CD4-positive, alpha-beta T cell (primary cell): ENCODE results near the gene EPS15. TPM values are rescaled to one million over a fixed set of nuclear protein-coding genes. Genes with fewer than 3 reads are reported as not detected.
A peak's percentile ranks its signal among the peaks of the same experiment; 100 is the strongest.

Experiments
- ATAC-seq: fragments of 200-7000 bp; cut with Tn5 transposase; one replicate; pipeline ENCODE4 v1.10.0; 2022; ENCODE audit warnings: mild to moderate bottlenecking; ENCODE audit not compliant: poor library complexity
- CTCF ChIA-PET: fragments of 350-600 bp; sonication (Branson Sonifier 250); formaldehyde crosslinking; loops from one replicate; lab custom pipeline; 2021; ENCODE audit warnings: antibody characterized with exemption, inconsistent platforms; lab: Charles Lee
- POLR2A ChIA-PET: fragments of 350-600 bp; sonication (Branson Sonifier 250); formaldehyde crosslinking; loops from one replicate; lab custom pipeline; 2021; ENCODE audit warnings: antibody characterized with exemption, inconsistent platforms; lab: Charles Lee
- DNase-seq, 14 experiments: peaks; one replicate each; pipeline ENCODE4 v3.0.0-alpha.2; 2013 to 2020; ENCODE audit warnings: mixed read lengths in 2 of 14
- H3K27ac ChIP-seq, 2 donors: one replicate each; pipeline versions ENCODE4 v1.5.1 to v1.7.0; 2013; ENCODE audit warnings: low read length in 2 of 2, low read depth in 1 of 2, mild to moderate bottlenecking in 1 of 2
- H3K27me3 ChIP-seq, 2 experiments: 1 replicate in 1 of 2; 2 replicates in 1 of 2; pipeline versions ENCODE4 v1.6.1 to v1.7.0; 2013; ENCODE audit warnings: low read length in 2 of 2, control low read depth in 1 of 2, mild to moderate bottlenecking in 1 of 2, moderate library complexity in 1 of 2; ENCODE audit not compliant: insufficient read depth in 2 of 2, control insufficient read depth in 1 of 2
- H3K36me3 ChIP-seq: one replicate; pipeline ENCODE4 v1.6.1; 2013; ENCODE audit warnings: low read length, control low read depth; ENCODE audit not compliant: insufficient read depth
- H3K4me1 ChIP-seq: one replicate; pipeline ENCODE4 v1.6.1; 2013; ENCODE audit warnings: low read length, control low read depth; ENCODE audit not compliant: insufficient read depth
- H3K4me3 ChIP-seq: one replicate; pipeline ENCODE4 v1.5.1; 2013; ENCODE audit warnings: mild to moderate bottlenecking, low read length, moderate library complexity
- H3K9me3 ChIP-seq, 2 experiments: 1 replicate in 1 of 2; 2 replicates in 1 of 2; pipeline versions ENCODE4 v1.6.1 to v1.7.0; 2013; ENCODE audit warnings: low read length in 2 of 2, mild to moderate bottlenecking in 2 of 2, control low read depth in 1 of 2, moderate library complexity in 1 of 2; ENCODE audit not compliant: control insufficient read depth in 1 of 2, insufficient read depth in 1 of 2
- H3K27ac Mint-ChIP-seq: one replicate; pipeline ENCODE4 v1.8.0; 2020; ENCODE audit warnings: mixed read lengths
- H3K27me3 Mint-ChIP-seq: one replicate; pipeline ENCODE4 v1.8.0; 2021; ENCODE audit warnings: mixed read lengths
- H3K36me3 Mint-ChIP-seq: one replicate; pipeline ENCODE4 v1.8.0; 2021; ENCODE audit warnings: low read depth, mixed read lengths
- H3K4me1 Mint-ChIP-seq: one replicate; pipeline ENCODE4 v1.8.0; 2021; ENCODE audit warnings: low read depth, mixed read lengths
- H3K4me3 Mint-ChIP-seq: one replicate; pipeline ENCODE4 v1.8.0; 2020; ENCODE audit warnings: mild to moderate bottlenecking, mixed read lengths
- H3K9me3 Mint-ChIP-seq: one replicate; pipeline ENCODE4 v1.8.0; 2020; ENCODE audit warnings: mixed read lengths
- intact Hi-C, 2 experiments: fragments of 100-400 bp; cut with DNase I in 1 of 2; cut with micrococcal nuclease in 1 of 2; formaldehyde crosslinking; loops; one replicate each; pipeline versions ENCODE4 v1.15.1 to v1.9.0; 2023 to 2025; cut with DNase I, micrococcal nuclease
- total RNA-seq, 174 experiments: library from RNA in 2 of 174; stranded (reverse) in 2 of 174; gene quantifications; one replicate each; pipeline ENCODE4 v1.2.3 and lab custom pipeline; 2021 to 2026
- TF ChIP-seq, protein P1 (sequence below): fragments of 200-600 bp; IDR thresholded peaks from one replicate; pipeline ENCODE4 v1.8.0; 2022; ENCODE audit warnings: antibody characterized with exemption, mild to moderate bottlenecking

The EPS15 gene
- total RNA-seq, 2 experiments from 2014 or later, result 44.5 to 47.9 TPM

DNA sequence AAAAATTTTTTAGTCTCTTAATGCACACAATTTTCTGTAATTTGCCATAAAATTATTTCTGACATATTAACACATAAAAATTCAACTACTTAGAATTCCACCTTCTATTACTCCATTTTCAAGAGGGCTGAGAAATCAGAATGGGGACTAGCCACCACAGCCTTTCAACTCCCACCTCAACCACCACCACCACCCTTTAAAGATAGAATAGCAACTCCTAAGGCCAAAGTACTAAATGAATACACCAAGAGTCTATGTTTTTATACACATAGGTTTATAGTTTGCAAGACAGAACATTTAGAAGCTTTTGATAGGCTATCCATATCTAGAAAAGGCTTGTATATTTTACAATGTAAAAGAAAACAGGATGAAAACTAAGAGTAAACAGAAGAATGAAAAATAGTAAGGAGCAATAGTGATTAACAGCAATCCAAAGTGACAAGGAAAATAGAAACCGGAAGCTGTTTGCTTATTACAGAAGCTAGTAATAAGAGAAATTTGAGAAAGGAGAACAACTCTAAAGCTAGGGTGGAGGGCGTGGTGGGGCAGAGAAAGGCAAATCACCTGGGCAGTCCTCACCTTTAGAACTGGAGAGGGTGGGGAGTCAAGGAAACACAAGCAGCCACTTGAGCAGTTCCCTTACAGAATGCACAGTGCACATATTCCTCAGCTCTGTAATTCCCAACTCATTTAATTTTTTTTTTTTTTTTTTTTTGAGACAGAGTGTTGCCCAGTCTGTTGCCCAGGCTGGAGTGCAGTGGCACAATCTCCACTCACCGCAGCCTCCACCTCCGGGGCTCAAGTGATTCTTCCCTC lies 27.7 kb downstream of the EPS15 start:
- DNase-seq, result no peak
- Histone ChIP-seq H3K9me3 (no peaks in the 10 kb centered on the region), H3K36me3 (peaks cover 5% of the 10 kb centered on the region), H3K27ac (no peak overlapping the region), H3K4me1 (peaks cover 18% of the 10 kb centered on the region), H3K27me3 (no peaks in the 10 kb centered on the region), H3K4me3 (no peak overlapping the region)
- intact Hi-C loops, result no loop called here
- Mint-ChIP-seq H3K27ac (peak overlapping the region; percentile 4), H3K36me3 (peaks cover 12% of the 10 kb centered on the region), H3K27me3 (no peaks in the 10 kb centered on the region), H3K4me1 (peaks cover 67% of the 10 kb centered on the region), H3K9me3 (no peaks in the 10 kb centered on the region), H3K4me3 (no peak overlapping the region)
- TF ChIP-seq, protein P1, sequence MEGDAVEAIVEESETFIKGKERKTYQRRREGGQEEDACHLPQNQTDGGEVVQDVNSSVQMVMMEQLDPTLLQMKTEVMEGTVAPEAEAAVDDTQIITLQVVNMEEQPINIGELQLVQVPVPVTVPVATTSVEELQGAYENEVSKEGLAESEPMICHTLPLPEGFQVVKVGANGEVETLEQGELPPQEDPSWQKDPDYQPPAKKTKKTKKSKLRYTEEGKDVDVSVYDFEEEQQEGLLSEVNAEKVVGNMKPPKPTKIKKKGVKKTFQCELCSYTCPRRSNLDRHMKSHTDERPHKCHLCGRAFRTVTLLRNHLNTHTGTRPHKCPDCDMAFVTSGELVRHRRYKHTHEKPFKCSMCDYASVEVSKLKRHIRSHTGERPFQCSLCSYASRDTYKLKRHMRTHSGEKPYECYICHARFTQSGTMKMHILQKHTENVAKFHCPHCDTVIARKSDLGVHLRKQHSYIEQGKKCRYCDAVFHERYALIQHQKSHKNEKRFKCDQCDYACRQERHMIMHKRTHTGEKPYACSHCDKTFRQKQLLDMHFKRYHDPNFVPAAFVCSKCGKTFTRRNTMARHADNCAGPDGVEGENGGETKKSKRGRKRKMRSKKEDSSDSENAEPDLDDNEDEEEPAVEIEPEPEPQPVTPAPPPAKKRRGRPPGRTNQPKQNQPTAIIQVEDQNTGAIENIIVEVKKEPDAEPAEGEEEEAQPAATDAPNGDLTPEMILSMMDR, result no peak
- ChIA-PET POLR2A (interaction anchor here (0.9 kb wide), 1 partner anchor 28 kb away, joined by 3 read pairs; the partner anchor contains the start of gene EPS15), CTCF (no interaction called here)
- ATAC-seq, result no peak

DNA sequence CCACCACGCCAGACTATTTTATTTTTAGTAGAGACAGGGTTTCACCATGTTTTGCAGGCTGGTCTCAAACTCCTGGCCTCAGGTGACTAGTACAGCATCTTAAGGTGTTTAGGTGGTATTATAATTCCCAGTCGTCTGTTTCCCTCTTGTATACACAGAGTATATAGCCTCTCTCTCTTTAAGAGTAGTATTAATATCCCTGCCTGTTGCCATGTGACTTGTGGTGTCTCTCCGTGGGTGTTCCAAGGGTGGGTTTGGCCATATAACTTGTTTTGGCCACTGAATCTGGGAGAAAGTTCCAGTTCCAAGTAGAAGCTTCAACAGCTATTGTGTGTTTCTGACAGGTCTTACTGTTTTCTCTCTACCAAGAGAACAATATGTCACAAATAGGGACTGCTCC lies 29.6 kb downstream of the EPS15 start:
- Mint-ChIP-seq H3K36me3 (peaks cover 18% of the 10 kb centered on the region), H3K4me3 (no peak overlapping the region), H3K9me3 (no peaks in the 10 kb centered on the region), H3K27ac (no peak overlapping the region), H3K4me1 (peaks cover 52% of the 10 kb centered on the region), H3K27me3 (no peaks in the 10 kb centered on the region)
- intact Hi-C loops, result no loop called here
- TF ChIP-seq, protein P1, result no peak
- Histone ChIP-seq H3K27me3 (no peaks in the 10 kb centered on the region), H3K9me3 (no peaks in the 10 kb centered on the region), H3K4me1 (peaks cover 18% of the 10 kb centered on the region), H3K36me3 (peaks cover 5% of the 10 kb centered on the region), H3K27ac (no peak overlapping the region), H3K4me3 (no peak overlapping the region)
- ATAC-seq (no peak), DNase-seq (no peak)
- ChIA-PET POLR2A (no interaction called here), CTCF (interaction anchor here (1.0 kb wide), 1 partner anchor 41 kb away, joined by 3 read pairs; no protein-coding TSS in a partner anchor)

DNA sequence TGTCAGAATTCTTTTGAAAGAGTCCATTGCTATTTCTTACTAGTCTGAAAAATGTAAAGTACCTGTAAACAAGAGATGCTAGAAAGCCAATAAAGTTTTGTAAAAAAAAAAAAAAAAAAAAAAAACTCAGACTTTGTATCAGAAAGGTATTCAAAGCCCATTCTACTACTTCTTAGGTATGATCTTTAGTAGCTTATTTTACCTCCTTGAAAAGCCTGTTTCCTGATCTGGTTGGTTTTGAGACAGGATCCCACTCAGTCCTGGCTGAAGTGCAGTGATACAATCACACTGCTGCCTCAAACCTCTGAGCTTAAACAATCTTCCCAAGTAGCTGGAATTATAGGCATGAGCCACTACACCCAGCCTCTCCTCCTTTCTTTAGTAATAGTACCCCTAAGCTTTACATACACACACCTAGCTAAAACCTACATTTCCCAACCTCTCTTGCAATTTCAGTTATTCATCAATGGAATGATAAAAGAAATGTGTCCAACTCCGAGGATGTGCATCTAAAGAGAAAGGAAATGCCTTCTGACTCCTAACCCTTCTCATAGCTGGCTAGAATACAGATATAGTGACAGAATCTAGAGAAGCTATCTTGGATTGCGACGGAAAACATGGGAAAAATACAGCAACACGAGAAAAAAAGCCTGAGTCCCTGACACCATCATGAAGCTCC lies 30.6 kb downstream of the EPS15 start:
- no peaks in the 10 kb centered on the region for H3K9me3 Mint-ChIP-seq
- intact Hi-C loops, result no loop called here
- no peak overlapping the region for H3K27ac Mint-ChIP-seq
- TF ChIP-seq, protein P1, result no peak
- peaks cover 17% of the 10 kb centered on the region for H3K4me1 ChIP-seq
- H3K4me3 ChIP-seq, result no peak overlapping the region
- H3K27me3 ChIP-seq, result no peaks in the 10 kb centered on the region
- peaks cover 43% of the 10 kb centered on the region for H3K4me1 Mint-ChIP-seq
- POLR2A ChIA-PET, result no interaction called here
- H3K27ac ChIP-seq, result no peak overlapping the region
- H3K27me3 Mint-ChIP-seq, result no peaks in the 10 kb centered on the region
- CTCF ChIA-PET, result interaction anchor here (0.7 to 1.0 kb wide), 3 partner anchors 9 to 1245 kb away, joined by 3 read pairs; no protein-coding TSS in a partner anchor
- DNase-seq (no peak), ATAC-seq (no peak)
- H3K36me3 ChIP-seq, result peaks cover 5% of the 10 kb centered on the region
- H3K36me3 Mint-ChIP-seq, result peaks cover 28% of the 10 kb centered on the region
- no peak overlapping the region for H3K4me3 Mint-ChIP-seq
- no peaks in the 10 kb centered on the region for H3K9me3 ChIP-seq
